HEK293T (cell line): Measurements from ENCODE around the gene FBLN1.

Source experiments
- FOXK2 ChIP-seq: fragments of 450-650 bp; IDR thresholded peaks from 2 replicates; pipeline ENCODE4 v1.6.1; 2016; ENCODE audit warnings: mild to moderate bottlenecking
- FOXM1 ChIP-seq: fragments of 450-650 bp; IDR thresholded peaks from 2 replicates; pipeline ENCODE4 v1.6.1; 2017; ENCODE audit warnings: mild to moderate bottlenecking, borderline replicate concordance
- SP1 ChIP-seq: fragments of 450-650 bp; IDR thresholded peaks from 2 replicates; pipeline ENCODE4 v1.6.1; 2017
- ZNF384 ChIP-seq: fragments of 450-650 bp; IDR thresholded peaks from 2 replicates; pipeline ENCODE4 v1.6.1; 2016

DNA sequence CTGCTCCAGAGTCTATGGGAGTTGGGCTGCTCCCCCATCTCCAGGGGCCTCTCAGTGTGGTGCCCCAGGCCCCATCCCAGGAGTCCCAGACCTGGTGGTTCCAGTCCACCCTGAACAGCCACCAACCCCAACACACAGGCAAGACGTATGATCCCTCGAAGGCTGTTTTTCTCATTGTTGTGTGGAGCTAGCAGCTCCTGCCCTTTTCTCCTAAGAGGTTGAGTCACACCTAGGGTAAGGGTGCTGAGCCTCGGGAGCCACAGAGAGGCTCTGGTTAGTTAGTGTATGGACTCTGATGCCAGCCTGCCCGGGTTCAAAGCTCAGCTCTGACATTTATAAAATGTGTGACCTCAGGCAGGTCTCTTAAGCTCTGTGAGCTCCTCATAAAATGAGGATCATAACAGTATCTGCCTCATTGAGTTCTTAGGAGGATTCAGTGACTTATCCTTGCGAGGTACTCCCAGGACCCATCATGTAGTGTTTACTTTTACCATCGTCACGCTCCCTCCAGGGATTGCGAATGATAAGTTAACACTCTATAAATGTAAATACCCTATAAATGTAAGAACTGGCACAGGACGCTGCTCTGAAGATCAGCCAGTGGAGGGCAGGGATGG is 47.2 kb downstream of the FBLN1 start:
- TF ChIP-seq SP1: no peak
- TF ChIP-seq FOXK2: no peak
- TF ChIP-seq ZNF384: no peak
- no peak for TF ChIP-seq FOXM1
